ENCODE measurements around the gene IMPDH2.

IMPDH2 gene

DNA sequence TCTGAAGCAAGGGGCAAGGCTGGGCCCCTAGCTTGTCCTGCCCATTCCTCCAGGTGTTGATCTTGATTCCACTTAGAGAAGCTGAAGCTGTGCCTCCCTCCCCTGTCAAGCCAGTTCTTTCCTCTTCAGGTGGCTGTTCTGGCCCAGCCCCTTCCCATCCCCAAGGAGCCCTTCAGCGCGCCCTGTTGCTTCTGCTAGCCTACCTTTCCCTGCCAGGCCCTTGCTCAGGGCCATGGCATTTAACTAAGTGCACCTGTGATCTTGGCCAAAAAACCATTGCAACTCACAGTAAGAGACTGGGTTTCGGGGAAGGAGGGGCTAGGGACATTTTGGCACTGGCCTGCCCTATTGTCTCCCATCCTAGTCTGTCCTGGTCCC lies 23.9 kb downstream of the IMPDH2 start:
- DNase-seq, result no peak

DNA sequence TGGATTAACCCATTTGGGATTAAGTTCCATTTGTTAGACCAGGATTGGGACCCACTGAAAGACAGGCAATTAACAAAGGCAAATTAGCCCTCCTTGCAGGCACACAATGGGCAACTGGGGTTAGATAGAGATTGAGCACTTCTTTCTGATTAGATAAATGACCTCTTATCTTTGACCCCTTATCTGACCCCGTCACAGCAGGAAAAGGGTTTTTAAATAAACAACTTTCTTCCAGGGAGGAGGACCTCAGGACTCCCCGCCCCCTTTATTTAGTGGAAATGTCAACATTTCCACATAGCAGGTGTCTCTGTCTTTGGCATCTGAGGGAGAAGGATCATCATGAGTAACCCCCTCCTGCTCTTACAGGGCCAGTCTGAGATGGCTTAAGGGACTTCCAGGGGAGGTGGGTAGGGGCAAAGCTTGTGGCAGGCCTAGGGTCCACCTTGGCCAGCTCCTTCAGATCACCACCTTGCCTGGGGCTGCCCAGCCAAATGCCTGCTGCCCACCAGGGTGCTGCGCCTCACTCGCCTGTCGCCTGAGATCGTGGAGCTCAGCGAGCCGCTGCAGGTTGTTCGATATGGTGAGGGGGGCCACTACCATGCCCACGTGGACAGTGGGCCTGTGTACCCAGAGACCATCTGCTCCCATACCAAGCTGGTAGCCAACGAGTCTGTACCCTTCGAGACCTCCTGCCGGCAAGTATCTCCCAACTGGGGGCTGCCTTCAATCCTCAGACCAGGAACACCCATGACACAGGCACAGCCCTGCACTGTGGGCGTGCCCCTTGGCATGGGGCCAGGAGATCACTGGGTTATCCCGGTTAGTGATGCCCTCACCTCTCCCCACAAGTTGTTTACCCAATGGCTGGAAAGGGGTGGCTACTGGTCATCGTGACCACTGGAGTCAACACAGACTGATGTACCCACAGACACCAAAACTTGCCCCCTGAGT lies 24.6 kb downstream of the IMPDH2 start:
- no peak for DNase-seq

DNA sequence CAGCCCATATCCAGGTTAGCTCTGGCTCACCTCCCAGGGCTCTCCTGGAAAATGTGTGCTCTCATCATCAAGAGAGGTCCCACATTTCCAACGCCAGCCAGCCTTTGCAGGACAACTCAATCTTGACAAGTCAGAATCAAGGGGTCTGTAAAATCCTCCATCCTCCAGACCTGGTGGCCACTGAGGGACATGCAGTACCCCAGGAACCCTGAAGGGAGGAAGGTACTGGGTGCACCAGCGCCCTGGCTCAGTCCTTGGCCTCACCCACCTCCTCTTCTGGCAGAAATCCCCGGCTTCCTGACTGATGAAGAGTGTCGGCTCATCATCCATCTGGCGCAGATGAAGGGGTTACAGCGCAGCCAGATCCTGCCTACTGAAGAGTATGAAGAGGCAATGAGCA lies 28.0 kb downstream of the IMPDH2 start:
- no peak for DNase-seq

DNA sequence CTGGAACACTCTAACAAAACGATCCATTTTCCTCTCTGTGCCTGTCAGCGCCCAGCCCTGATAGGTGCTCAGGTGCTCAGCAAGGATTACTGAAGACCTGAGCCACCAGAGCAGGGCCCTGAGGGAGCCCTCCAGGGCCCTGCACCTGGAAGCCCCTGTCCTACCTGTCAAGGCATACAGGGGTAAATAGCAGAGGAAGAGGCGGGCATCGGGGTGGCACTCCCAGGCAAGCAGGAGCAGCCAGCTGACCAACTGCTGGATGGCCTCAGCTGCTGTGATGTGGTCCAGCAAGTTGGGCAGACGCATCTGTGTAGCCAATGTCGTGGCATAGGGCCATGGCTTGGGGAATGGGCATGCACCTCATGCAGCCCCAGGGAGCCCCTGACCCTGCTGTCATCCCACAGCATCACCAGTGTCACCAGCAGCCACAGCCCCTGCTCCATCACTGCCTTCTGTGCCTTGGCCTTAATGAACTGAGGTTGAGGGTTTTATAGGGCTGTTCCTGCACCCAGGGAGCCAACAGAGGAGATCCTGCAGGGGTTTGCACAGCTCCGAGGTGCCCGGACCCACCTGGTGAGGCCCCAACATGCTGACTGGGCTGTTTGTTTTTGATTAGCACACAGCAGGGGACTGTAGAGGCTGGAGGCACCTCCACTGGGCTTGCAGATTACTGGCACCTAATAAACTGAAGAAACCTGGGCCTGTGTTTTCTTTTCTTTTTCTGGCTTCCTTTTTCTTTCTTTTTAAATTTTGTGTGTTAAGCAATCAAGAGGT lies 29.9 kb downstream of the IMPDH2 start:
- no peak for DNase-seq

DNA sequence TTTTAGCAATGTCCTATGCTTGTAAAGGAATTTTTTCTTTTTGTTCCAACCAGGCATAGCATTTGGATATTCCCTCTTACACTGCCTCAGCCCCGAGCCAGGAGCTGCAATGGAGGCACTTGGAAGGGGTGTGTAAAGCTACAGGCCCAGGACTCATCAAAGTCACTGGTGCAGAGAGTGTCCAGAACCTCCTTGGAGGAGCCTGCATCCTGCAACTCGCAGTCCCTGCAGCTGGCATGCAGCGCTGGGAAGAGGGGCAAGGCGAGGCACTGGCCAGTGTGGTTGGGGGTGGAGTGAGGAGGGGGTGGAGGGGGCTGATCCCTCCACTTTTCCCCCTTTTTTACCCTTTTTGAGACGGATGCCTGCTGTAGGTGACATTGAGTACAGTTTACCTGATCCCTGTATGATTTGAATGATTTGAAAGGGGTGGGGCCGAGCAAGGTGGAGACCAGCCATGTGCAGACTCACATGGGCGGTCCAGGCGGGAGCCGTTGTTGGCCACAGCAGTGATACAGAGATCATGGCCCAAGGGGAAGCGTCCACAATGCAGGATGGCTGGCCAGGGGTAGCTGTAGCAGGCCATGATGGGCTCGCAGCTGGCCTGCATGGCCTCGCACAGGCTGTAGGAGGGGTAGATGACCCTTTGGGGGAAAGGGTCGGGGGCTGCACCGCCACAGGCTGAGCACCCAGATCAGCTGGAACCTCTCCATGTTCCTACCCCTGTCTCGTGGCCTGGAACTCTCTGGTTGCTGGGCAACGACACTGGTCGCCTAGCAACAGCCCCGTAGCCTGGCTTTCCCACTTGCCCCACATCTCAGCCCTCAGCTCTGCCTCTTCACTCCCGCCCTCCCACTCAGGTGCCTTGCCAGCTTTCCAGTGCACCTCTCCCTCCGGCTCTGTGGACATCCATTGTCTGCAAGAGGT lies 31.2 kb downstream of the IMPDH2 start:
- no peak for DNase-seq

DNA sequence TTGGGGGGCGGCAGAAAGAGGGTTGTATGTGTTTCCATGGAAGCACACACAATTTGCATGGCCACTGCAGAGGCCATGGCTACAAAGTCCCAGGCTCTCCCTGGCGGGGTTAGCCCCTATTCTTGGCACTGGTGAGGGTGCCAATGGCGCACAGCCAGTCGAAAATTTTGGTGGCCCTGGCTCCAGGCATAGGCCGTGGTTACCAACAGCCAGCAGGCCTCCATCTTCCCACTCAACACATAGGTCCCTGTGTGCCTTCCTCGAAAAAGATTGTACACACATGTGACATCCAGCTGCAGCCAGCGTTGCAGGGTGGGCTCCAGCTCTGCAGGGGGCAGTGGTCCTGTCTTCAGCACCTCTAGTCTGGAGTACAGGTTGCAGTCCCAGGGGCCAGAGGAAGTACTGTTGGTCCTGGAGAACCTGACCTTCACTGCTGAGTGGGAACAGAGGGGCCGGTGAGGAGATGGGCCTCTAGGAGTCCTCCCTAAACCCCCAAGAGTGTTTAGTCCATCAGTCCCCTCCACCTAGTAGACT lies 32.0 kb downstream of the IMPDH2 start:
- DNase-seq, result no peak

DNA sequence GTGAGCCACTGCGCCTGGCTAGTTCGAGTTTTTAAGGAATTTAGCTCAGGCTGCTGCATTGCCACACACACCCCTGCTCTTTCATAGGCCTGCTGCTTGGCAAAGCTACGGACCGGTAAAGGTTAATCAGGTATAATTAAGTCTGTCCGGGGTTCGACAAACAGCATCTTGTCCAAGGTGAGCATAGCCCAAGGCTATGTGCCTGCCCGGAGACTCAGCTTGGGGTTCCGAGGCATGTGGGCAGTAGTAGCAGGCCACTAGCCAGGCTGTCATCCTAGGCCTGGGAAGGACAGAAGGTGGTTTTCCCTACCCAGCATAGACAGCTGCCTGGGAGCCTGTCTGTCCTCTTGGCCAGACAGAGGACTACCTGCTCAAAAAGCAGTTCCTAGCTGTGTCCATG lies 32.6 kb downstream of the IMPDH2 start:
- DNase-seq, result no peak

DNA sequence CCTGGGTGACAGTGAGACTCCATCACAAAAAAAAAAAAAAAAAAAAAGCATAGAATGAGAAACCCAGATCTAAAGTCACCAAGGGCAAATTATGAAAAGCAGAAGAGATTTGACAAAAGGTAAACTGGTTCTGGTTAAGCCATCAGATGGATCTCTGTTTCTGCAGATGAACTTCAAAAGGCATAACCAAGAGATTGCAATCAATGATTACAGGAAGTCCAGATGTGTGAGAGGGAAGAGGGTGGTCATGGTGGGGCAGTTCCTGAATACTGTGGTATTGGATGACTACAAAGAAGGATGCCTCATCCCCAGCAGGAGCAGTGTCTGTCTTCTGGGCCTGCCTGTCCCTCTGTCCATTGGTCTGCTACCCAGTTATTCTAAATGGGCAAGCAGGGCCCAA lies 35.4 kb downstream of the IMPDH2 start:
- peak in 1 of 2 donors; percentile 44 for DNase-seq

DNA sequence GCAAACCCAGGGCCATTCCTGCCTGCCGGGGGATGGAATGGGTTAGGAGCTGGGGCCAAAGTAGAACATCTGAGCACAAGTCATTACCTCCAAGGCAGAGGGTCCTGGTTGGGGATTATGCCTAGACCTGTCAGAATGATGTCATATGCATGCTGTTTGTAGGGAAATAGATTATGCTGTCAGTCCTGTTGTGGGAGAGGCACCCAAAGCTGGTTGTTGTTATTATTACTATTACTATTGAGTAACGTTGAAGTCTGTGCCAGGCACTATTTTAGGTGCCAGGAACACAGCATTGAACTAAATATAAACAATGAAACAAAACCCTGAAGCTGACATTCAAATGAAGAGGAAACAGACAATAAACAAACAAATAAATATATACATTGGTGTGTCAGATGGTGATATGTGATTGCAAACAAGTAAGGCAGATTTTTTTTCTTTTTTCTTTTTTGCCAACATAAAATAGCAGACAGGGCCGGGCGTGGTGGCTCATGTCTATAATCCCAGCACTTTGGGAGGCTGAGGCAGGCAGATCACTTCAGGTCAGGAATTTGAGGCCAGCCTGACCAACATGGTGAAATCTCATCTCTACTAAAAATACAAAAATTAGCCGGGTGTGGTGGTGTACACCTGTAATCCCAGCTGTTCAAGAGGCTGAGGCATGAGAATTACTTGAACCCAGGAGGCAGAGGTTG lies 37.2 kb downstream of the IMPDH2 start:
- no peak for DNase-seq

DNA sequence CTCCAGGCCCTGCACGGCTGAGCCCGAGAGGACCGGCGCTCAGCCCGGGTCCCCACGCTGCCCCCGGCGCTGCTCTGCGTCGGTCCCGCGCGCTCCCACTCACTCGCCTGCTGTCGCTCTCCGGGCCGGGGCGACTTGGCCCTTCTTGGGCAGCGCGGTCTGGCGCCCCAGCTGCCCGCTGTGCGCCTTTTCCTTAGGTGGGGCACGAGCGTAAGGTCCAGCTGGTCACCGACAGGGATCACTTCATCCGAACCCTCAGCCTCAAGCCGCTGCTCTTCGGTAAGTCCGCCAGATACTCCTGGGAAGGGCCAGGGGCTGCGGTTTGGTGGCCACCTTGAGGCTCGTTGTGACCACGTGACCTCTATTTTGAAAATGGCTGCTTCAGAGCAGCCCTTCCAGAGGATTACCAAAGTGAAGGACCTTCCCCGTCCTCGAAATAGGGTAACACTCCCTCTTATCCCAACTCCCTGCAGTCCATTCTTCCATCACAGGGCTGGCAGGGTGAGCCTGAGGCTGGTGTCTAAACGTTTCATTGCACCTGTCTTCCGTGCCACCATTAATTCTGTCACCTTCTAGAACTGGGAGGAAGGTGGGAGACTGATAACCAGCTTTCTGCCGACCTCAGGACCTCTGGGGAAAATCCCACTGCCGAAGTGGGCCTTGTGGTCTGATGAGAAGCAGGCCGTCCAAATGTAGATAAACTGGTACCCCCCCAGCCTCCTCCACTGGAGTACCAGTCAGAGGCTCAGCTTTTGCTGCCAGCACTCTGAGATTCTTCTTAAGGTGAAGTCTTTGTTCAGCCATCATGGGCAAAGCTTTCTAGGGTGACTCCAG lies 38.3 kb downstream of the IMPDH2 start:
- DNase-seq, result no peak

DNA sequence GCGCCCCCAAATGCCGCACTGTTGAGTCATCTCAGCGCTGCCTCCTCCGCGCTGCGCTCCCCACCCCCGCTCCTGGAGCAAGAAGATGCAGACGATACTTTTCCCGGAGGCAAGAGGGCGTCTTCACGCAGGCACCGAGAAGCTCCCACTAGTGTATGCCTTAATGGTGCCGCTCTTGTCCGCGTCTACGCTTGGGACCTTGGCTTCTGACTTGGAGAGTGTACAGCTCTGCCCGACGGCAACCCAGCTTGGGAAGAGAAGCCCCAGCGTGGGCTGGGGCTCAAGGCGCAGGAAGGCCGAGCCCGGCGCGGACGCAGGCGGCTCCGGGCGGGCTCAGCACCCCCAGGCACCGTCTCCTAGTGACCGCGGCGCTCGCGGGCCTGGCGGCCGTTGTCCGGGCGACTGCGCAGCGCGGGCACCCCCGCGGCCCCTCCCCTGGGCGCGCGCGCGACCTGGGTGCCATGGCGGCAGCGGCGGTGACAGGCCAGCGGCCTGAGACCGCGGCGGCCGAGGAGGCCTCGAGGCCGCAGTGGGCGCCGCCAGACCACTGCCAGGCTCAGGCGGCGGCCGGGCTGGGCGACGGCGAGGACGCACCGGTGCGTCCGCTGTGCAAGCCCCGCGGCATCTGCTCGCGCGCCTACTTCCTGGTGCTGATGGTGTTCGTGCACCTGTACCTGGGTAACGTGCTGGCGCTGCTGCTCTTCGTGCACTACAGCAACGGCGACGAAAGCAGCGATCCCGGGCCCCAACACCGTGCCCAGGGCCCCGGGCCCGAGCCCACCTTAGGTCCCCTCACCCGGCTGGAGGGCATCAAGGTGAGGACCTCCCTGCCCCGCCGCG lies 39.2 kb downstream of the IMPDH2 start, which contains the start of gene P4HTM:
Gene P4HTM, plus strand, starts transcription at position 446 of the 840 bp plus-strand sequence. Its CDS starts 16 bp downstream, at position 462.
- peak; percentile 79 to 90 for DNase-seq

DNA sequence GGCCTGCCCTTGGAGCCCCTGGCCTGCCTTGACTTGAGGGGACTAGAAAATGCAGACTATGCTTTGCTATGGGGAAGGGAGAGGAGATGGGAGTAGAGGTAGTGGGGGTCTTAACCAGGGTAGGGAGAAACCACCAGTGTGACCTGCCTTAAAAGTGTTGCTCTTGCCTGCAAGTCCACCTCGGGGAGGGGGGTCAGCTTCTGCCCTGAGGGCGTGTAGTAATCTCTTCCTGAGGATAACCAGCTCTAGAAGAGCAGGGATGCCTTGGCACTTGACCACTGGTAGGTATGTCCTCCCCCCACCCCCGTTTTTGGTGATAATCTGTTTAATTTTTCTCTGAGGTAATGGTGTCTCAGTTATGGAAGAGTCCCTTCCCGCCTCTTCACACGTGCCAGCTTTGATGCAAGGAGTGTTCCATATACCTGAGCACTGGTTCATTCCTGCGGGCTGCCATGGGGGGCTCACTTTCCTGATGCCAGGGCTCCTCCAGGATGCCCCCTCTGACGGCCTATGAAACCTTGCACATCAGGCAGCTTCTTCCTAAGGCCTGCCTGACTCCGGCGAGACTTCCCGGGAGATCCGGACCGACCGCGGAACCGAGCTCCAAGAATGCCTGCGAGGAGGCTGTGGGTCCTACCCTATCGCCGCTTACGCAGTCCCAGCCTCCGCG lies 39.9 kb downstream of the IMPDH2 start:
- no peak for DNase-seq

DNA sequence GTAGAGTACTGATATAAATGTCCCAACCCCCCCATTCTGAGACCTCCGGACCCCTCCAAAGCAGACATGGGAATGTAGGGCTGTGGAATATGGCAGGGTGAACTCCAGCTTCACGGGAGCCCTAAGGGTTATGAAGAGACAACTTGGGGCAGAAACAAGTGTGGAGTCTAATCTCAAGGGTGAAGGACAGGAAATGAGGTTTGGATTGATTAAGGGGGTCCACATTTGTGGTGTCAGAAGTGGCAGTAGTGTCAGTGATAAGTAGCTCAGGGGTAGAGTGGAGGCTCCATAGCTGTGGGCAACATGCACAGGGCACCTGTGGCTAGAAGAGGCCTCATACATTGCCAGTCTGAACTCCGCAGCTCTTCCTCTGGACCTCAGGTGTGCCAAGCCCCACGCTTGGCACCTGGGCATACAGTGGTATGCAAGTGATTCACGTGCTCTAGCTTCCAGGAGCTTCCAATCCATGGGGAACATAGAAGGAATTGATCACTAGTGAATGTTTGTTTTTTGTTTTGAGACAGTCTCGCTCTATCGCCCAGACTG lies 43.3 kb downstream of the IMPDH2 start:
- no peak for DNase-seq

DNA sequence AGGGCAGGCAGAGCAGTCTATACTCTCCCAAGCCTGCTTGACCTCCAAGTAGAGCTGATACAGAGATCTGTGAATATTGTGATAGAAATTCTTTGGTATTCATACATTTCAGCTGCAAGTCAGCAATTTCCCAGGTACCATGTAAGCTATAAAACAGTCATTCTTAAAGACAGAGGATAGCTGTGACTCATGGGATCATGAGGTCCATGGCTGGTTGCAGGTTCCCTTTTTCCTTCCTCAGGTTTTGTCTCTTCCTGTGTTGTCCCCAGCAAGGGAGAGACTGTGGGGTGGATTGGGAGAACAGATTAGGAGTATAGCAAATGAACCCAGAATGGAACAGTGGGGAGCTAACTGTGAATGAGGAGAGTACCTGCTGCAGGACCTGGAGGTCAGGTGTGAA lies 44.5 kb downstream of the IMPDH2 start:
- no peak for DNase-seq

DNA sequence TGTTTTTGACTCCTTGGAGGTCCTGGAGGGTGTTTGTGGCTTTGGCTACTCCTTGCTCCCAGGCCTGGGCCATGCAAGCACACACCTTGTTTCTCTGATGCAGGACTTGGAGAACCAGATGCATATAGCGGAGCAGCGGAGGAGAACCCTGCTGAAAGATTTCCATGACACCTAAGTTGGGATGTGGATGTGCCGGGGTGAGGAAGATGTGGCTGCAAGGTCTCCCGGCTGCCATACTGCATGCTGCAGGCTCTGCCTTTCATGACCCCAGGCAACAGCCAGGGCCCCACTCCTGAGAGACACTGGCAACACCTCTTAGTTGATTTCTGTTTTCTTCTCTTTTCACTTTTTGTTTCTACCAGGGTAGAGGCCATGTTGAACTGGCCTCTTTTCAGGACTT lies 46.1 kb downstream of the IMPDH2 start:
- DNase-seq, result no peak

DNA sequence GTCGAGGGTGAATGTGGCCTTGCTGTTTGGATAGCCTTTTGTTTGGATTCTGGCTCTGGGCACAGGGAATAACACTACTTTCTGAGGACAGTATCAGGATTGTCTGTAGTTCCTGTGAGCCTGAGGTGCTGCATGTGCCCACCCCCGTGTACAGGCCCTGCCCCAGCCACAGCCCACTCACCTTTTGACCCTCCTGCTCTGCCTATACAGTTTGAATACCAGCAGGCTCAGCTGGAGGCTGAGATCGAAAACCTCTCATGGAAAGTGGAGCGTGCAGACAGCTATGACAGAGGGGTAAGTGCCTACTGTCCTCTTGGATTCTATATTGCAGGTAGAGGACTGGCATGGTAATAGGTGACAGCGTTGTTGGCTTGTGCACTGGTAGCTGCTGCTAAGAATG lies 46.5 kb downstream of the IMPDH2 start:
- no peak for DNase-seq

DNA sequence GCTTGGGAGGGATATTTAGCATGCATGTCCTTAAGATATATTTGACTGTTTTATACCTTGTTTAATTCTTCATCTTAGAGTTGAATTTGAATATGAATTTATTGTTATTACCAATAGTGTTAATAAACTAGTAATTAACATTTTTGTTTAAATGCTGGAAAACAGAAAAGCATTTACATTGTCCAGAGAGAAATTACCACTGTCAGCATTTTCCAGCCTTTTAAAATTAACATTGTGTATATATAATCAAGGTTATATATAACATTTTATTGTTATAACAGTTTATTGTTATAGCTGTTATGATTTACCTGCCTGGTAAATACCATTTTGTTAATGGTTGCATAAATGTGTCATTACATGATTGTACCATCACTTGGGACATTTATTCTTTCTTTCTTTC lies 47.2 kb downstream of the IMPDH2 start:
- DNase-seq, result no peak

DNA sequence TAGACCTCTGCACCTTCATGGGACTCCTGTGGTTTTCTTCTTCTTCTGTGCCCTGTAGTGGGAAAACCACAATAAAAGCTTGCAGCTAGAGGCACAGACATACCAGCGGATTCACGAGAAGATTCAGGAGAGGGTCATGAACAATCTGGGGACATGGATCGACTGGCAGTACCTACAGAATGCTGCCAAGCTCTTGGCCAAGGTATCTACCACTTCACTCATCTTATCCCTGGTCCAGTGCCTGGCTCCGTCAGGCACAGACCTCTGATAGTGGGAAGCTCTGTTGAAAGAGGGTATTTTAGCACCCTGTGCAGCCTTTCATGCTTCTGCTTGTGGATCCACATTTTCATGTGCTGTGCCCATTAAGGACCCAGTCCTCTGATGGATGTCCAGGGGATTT lies 48.9 kb downstream of the IMPDH2 start:
- DNase-seq, result no peak

DNA sequence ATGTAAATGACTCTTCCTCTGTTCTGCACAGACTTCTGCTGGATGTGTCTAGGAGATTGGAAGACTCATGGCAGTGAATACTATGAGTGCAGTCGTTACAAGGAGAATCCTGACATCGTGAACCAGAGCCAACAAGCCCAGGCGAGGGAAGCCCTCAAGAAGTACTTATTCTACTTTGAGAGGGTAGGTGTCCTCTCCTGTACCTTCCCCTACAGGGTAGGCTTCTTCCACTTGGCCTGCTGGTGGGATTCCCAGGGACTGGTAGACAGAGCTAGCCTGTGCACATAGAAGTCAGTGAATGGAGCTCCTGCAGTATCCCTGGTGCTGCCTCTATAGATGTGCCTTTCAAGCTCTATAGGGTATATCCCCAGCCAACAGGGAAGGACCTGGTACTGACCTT lies 49.7 kb downstream of the IMPDH2 start:
- DNase-seq, result no peak
